22Rv1 (cell line): ENCODE results near the gene MEGF10.

ENCODE experiments used
- ZFX ChIP-seq: fragments of 450-650 bp; IDR thresholded peaks from 2 replicates; pipeline ENCODE4 v1.6.1; 2017; ENCODE audit warnings: antibody characterized with exemption, borderline replicate concordance
- TF ChIP-seq, protein P1 (sequence below): fragments of 450-650 bp; IDR thresholded peaks from 2 replicates; pipeline ENCODE4 v1.5.1; 2017; ENCODE audit warnings: mild to moderate bottlenecking

DNA sequence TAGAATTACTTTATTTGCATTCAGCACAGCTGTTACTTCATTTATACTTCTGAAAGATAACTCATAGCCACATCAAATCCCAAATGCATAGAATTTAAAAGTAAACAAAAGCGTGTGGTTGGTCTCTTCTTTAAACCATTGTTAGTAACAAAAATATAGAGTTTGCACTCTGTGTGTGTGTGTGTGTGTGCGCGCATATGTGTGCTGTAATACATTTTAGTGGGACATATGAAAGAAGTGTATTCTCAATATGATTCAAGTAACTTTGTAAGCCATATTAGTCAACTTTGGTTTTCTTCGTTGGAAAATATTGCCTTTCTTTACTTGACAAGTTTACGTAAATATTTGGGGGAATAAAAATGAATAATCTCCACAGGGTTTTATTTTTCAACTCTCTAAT is 120.8 kb downstream of the MEGF10 start:
- TF ChIP-seq, protein P1, sequence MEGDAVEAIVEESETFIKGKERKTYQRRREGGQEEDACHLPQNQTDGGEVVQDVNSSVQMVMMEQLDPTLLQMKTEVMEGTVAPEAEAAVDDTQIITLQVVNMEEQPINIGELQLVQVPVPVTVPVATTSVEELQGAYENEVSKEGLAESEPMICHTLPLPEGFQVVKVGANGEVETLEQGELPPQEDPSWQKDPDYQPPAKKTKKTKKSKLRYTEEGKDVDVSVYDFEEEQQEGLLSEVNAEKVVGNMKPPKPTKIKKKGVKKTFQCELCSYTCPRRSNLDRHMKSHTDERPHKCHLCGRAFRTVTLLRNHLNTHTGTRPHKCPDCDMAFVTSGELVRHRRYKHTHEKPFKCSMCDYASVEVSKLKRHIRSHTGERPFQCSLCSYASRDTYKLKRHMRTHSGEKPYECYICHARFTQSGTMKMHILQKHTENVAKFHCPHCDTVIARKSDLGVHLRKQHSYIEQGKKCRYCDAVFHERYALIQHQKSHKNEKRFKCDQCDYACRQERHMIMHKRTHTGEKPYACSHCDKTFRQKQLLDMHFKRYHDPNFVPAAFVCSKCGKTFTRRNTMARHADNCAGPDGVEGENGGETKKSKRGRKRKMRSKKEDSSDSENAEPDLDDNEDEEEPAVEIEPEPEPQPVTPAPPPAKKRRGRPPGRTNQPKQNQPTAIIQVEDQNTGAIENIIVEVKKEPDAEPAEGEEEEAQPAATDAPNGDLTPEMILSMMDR, result no peak
- no peak for TF ChIP-seq ZFX
